CD8-positive, alpha-beta memory T cell (primary cell): ENCODE results near the gene IL20. TPM values are rescaled to one million over a fixed set of nuclear protein-coding genes. Genes with fewer than 3 reads are reported as not detected.

Experiments
- CTCF ChIA-PET: fragments of 350-600 bp; sonication (Branson Sonifier 250); formaldehyde crosslinking; loops from one replicate; lab custom pipeline; 2021; ENCODE audit warnings: antibody characterized with exemption; lab: Charles Lee
- POLR2A ChIA-PET: fragments of 350-600 bp; sonication (Branson Sonifier 250); formaldehyde crosslinking; loops from one replicate; lab custom pipeline; 2021; ENCODE audit warnings: antibody characterized with exemption; lab: Charles Lee
- DNase-seq, 5 donors: peaks; one replicate each; pipeline versions ENCODE4 v3.0.0 to v3.0.0-alpha.2; 2020 to 2022; ENCODE audit warnings: mixed read lengths in 1 of 5
- H3K27ac ChIP-seq: one replicate; pipeline ENCODE4 v1.7.0; 2013; ENCODE audit warnings: low read depth, mild to moderate bottlenecking, low read length, moderate library complexity
- H3K27me3 ChIP-seq: 2 replicates; pipeline ENCODE4 v1.7.0; 2013; ENCODE audit warnings: low read length, mild to moderate bottlenecking; ENCODE audit not compliant: insufficient read depth, poor library complexity, severe bottlenecking
- H3K36me3 ChIP-seq: 2 replicates; pipeline ENCODE4 v1.7.0; 2013; ENCODE audit warnings: mild to moderate bottlenecking, low read length, moderate library complexity; ENCODE audit not compliant: insufficient read depth
- H3K4me1 ChIP-seq: 2 replicates; pipeline ENCODE4 v1.7.0; 2013; ENCODE audit warnings: mild to moderate bottlenecking, low read length, moderate library complexity; ENCODE audit not compliant: insufficient read depth
- H3K4me3 ChIP-seq: 2 replicates; pipeline ENCODE4 v1.7.0; 2013; ENCODE audit warnings: mild to moderate bottlenecking, low read length
- H3K9me3 ChIP-seq: 2 replicates; pipeline ENCODE4 v1.7.0; 2013; ENCODE audit warnings: mild to moderate bottlenecking, low read length
- H3K27ac Mint-ChIP-seq, 8 donors: one replicate each; pipeline ENCODE4 v1.8.0; 2020 to 2021; ENCODE audit warnings: mixed read lengths in 8 of 8, mild to moderate bottlenecking in 6 of 8, inconsistent platforms in 3 of 8, moderate library complexity in 3 of 8
- H3K27me3 Mint-ChIP-seq, 2 donors: one replicate each; pipeline ENCODE4 v1.8.0; 2020 to 2021; ENCODE audit warnings: mixed read lengths in 2 of 2, mild to moderate bottlenecking in 1 of 2, moderate library complexity in 1 of 2
- H3K36me3 Mint-ChIP-seq, 3 donors: one replicate each; pipeline ENCODE4 v1.8.0; 2020 to 2021; ENCODE audit warnings: mixed read lengths in 3 of 3, inconsistent platforms in 1 of 3, mild to moderate bottlenecking in 1 of 3
- H3K4me1 Mint-ChIP-seq, 3 donors: one replicate each; pipeline ENCODE4 v1.8.0; 2020 to 2021; ENCODE audit warnings: mixed read lengths in 3 of 3, inconsistent platforms in 1 of 3, mild to moderate bottlenecking in 1 of 3
- H3K4me3 Mint-ChIP-seq, 7 donors: one replicate each; pipeline ENCODE4 v1.8.0; 2020 to 2021; ENCODE audit warnings: mixed read lengths in 7 of 7, mild to moderate bottlenecking in 6 of 7, moderate library complexity in 4 of 7, inconsistent platforms in 2 of 7
- H3K9me3 Mint-ChIP-seq, 5 donors: one replicate each; pipeline ENCODE4 v1.8.0; 2020 to 2022; ENCODE audit warnings: mixed read lengths in 5 of 5, mild to moderate bottlenecking in 3 of 5, moderate library complexity in 2 of 5, inconsistent platforms in 1 of 5
- polyA plus RNA-seq: library from polyadenylated mRNA; unstranded; fragments of 300-500 nt; fragmentation: Illumina TruSeq; gene quantifications from one replicate; pipeline ENCODE4 v1.2.3, GENCODE V29; 2021
- total RNA-seq, 2 experiments: library from RNA; stranded (reverse); gene quantifications; one replicate each; pipeline ENCODE4 v1.2.3, GENCODE V29; 2021

Gene IL20, protein sequence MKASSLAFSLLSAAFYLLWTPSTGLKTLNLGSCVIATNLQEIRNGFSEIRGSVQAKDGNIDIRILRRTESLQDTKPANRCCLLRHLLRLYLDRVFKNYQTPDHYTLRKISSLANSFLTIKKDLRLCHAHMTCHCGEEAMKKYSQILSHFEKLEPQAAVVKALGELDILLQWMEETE
- not detected for total RNA-seq
- polyA plus RNA-seq = not detected

DNA sequence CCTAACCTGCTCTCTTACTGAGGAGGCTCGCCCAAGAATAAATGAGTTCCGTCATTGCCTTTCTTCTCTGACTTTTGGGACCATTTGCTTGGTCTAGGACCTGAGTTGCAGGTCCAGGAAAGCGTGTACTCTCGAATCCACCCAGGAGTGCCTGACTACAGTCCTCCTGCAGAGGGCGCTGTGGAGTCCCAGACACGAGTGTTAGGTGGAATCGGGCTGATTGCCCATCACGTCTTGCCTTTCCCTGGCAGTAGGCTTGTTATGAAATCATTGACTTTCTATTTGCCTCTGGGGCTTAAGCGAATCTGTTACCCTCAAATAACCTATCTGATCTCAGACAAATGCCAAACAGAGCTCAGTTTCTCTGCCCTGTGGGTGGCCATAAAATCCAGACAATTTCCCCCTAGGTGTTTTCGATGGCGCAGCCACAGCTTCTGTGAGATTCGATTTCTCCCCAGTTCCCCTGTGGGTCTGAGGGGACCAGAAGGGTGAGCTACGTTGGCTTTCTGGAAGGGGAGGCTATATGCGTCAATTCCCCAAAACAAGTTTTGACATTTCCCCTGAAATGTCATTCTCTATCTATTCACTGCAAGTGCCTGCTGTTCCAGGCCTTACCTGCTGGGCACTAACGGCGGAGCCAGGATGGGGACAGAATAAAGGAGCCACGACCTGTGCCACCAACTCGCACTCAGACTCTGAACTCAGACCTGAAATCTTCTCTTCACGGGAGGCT, at the start of gene IL20:
Gene IL20 (plus strand): TSS at position 685 of the 733 bp plus-strand sequence. CDS start 230 bp downstream, outside the sequence.
- Histone ChIP-seq H3K27me3 (no peaks in the 10 kb centered on the region), H3K4me1 (no peaks in the 10 kb centered on the region), H3K27ac (no peak within 1 kb of the TSS), H3K9me3 (no peaks in the 10 kb centered on the region), H3K4me3 (no peak within 1 kb of the TSS), H3K36me3 (no peaks in the 10 kb centered on the region)
- Mint-ChIP-seq H3K9me3 (no peaks in the 10 kb centered on the region), H3K27ac (no peak within 1 kb of the TSS), H3K4me3 (no peak within 1 kb of the TSS), H3K4me1 (peaks cover 0 to 5% (median 2%) of the 10 kb centered on the region in 3 donors), H3K36me3 (peaks cover 0 to 4% (median 3%) of the 10 kb centered on the region in 3 donors), H3K27me3 (peaks cover 18 to 25% of the 10 kb centered on the region in 2 donors)
- ChIA-PET CTCF (interaction anchor here (0.7 to 3.6 kb wide), 17 partner anchors 9 to 131 kb away, joined by 3 to 18 read pairs (median 4); partner anchors contain the start of gene IL24), POLR2A (no interaction called here)
- peak; percentile 67 to 87 (median 79) for DNase-seq

DNA sequence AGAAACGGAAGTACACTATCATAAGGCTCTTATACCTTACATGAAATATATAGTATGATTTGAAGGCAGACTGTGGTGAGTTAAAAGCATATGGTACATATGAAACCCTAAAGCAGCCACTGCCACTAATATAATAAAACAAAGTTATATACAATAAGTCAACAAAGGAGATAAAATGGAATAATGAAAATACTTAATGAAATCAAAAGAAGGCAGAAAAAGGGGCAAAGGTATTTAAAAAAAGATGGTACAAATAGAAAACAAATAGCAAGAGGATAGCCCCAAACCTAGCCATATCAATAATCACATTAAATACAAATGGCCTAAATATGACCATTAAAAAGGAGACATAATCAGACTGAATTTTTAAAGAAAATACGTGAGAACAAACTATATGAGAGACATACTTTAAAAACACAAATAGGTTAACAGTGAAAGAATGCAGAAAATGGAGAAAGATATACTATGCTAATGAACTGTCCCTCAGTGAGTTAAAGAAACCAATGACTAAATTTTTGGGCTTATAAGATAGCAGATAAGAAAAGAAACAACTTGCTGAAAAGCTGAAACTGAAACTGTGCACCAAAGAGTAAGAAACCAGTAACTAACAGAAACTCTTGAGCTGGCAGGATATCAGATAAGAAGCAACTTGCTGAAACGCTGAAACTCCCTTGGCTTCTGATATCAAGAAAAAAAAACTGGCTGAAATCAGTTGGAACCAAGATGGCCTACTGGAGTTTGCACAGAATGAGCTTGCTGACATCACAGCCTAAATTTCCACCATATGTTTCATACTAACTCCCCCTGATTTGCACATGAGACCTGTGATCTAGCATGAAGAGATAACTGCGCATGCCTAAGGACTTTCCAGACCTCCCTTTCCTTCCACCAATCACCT, 48.8 kb upstream of the IL20 start:
- peaks cover 0 to 15% (median 0%) of the 10 kb centered on the region in 3 donors for H3K36me3 Mint-ChIP-seq
- H3K9me3 Mint-ChIP-seq = peaks cover 0 to 3% (median 2%) of the 10 kb centered on the region in 5 donors
- H3K4me3 Mint-ChIP-seq = peak overlapping the region in 6 of 7 donors; percentile 42 to 60 (median 54)
- Histone ChIP-seq H3K4me3 (no peak overlapping the region), H3K36me3 (no peaks in the 10 kb centered on the region), H3K27me3 (no peaks in the 10 kb centered on the region), H3K9me3 (no peaks in the 10 kb centered on the region), H3K4me1 (peaks cover 12% of the 10 kb centered on the region), H3K27ac (peak overlapping the region; percentile 22)
- H3K27ac Mint-ChIP-seq = peak overlapping the region; percentile 76 to 96 (median 86)
- ChIA-PET CTCF (interaction anchor here (0.9 to 2.7 kb wide), 12 partner anchors 7 to 165 kb away, joined by 3 to 13 read pairs (median 3); no protein-coding TSS in a partner anchor), POLR2A (interaction anchor here (0.7 to 1.0 kb wide), 2 partner anchors 13 to 75 kb away, joined by 3 to 4 read pairs; no protein-coding TSS in a partner anchor)
- no peaks in the 10 kb centered on the region for H3K27me3 Mint-ChIP-seq
- DNase-seq = peak in 2 of 5 donors; percentile 30 to 49
- peaks cover 19 to 28% (median 24%) of the 10 kb centered on the region in 3 donors for H3K4me1 Mint-ChIP-seq

DNA sequence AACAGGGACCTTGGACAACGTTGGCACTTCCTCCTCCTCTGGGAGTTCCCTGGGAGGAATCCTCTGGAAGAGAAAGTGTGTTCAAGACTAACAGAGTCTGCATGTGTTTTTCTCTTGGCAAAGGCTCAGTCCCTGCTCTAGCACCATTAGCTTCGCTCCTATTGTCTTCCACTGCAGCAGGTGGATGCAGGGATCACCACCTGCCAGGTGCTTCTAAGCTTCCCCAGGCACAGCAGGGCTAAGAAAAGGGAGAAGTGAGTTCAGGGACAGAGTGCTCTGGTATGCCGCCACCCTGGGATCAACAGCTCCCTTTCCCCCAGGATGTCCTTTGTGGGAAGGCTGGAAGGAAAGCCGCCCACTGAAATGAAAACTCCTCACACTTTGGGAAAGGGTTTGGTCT, 43.9 kb upstream of the IL20 start:
- peaks cover 17% of the 10 kb centered on the region for H3K4me1 ChIP-seq
- Mint-ChIP-seq H3K36me3 (no peaks in the 10 kb centered on the region), H3K4me3 (no peak overlapping the region), H3K27ac (no peak overlapping the region), H3K9me3 (no peaks in the 10 kb centered on the region), H3K27me3 (no peaks in the 10 kb centered on the region), H3K4me1 (peaks cover 17 to 21% (median 19%) of the 10 kb centered on the region in 3 donors)
- CTCF ChIA-PET = no interaction called here
- no peaks in the 10 kb centered on the region for H3K27me3 ChIP-seq
- H3K27ac ChIP-seq = no peak overlapping the region
- POLR2A ChIA-PET = no interaction called here
- H3K9me3 ChIP-seq = no peaks in the 10 kb centered on the region
- DNase-seq = no peak
- H3K36me3 ChIP-seq = no peaks in the 10 kb centered on the region
- H3K4me3 ChIP-seq = no peak overlapping the region

DNA sequence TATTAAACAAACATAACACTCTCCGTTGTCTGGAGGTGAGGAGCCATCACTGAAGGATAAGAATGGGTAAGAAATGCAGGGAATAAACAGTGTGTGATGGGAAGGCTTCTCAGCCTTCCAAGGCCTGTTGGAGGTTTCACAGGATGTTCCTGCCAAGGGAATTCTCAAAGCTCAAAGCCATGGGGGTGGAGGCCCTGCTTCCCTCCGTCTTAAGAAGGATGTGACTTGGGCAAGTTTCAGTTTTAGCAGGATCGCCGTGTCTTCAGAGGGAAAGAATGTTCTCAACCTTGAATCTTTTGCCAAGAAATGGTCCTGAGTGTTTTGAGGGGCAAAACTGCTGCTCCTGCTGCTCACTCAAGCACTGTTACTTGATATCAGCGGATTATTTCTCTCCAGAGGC, 41.7 kb upstream of the IL20 start:
- no peaks in the 10 kb centered on the region for H3K36me3 ChIP-seq
- Mint-ChIP-seq H3K4me1 (peaks cover 17 to 22% (median 18%) of the 10 kb centered on the region in 3 donors), H3K36me3 (no peaks in the 10 kb centered on the region), H3K27me3 (no peaks in the 10 kb centered on the region), H3K27ac (no peak overlapping the region), H3K4me3 (no peak overlapping the region), H3K9me3 (no peaks in the 10 kb centered on the region)
- no peak for DNase-seq
- H3K27me3 ChIP-seq = no peaks in the 10 kb centered on the region
- no peak overlapping the region for H3K4me3 ChIP-seq
- no peak overlapping the region for H3K27ac ChIP-seq
- peaks cover 13% of the 10 kb centered on the region for H3K4me1 ChIP-seq
- H3K9me3 ChIP-seq = no peaks in the 10 kb centered on the region
- CTCF ChIA-PET = no interaction called here
- POLR2A ChIA-PET = no interaction called here

DNA sequence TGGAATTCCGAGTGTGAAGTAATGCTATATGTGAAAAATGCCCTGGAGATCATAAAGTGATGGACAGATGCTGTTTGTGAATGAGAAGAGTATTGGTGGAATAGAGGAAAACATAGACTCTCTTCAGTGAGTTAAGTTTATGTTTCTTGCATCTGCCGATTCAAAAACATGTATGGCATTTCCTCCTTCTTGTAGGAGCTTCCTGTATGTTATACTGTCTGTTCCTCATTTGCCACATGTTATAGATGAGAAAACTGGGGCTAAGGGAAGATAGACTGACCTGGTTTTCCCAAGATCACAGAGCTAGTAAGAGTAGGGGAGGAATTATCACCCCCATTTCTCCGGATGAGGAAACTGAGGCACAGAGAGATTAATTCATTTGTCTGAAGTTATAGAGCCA, 41.1 kb upstream of the IL20 start:
- H3K36me3 ChIP-seq = no peaks in the 10 kb centered on the region
- peaks cover 23 to 28% (median 24%) of the 10 kb centered on the region in 3 donors for H3K4me1 Mint-ChIP-seq
- no peaks in the 10 kb centered on the region for H3K27me3 Mint-ChIP-seq
- peaks cover 19% of the 10 kb centered on the region for H3K4me1 ChIP-seq
- H3K4me3 ChIP-seq = no peak overlapping the region
- no peak overlapping the region for H3K27ac ChIP-seq
- H3K27ac Mint-ChIP-seq = peak overlapping the region in 2 of 8 donors; percentile 2 to 6
- ChIA-PET CTCF (interaction anchor here (0.8 kb wide), 1 partner anchor 11 kb away, joined by 4 read pairs; no protein-coding TSS in a partner anchor), POLR2A (no interaction called here)
- no peaks in the 10 kb centered on the region for H3K27me3 ChIP-seq
- no peak for DNase-seq
- no peak overlapping the region for H3K4me3 Mint-ChIP-seq
- H3K36me3 Mint-ChIP-seq = no peaks in the 10 kb centered on the region
- H3K9me3 Mint-ChIP-seq = no peaks in the 10 kb centered on the region
- no peaks in the 10 kb centered on the region for H3K9me3 ChIP-seq

DNA sequence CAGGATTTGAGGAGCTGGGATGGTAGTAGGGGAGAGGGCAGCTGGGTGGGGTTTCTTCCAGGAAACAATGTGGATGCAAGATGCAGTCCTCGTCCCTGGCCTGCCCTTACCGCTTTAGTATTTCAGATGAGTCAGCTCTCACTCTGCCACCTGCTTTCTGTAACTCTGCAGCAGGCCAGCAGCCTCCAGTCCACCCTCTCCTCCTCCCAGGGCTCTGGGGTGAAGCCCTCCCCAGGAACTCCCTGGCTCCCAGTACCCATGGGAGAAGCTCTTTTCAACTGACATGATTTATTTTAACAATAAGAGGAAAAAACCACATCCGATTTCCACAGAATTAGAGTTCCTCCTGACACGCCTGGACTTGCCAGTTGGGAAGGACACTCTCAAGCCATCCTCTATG, 39.0 kb upstream of the IL20 start:
- ChIA-PET POLR2A (no interaction called here), CTCF (interaction anchor here (0.5 to 0.9 kb wide), 3 partner anchors 15 to 93 kb away, joined by 3 read pairs; no protein-coding TSS in a partner anchor)
- no peak overlapping the region for H3K4me3 Mint-ChIP-seq
- Histone ChIP-seq H3K27me3 (no peaks in the 10 kb centered on the region), H3K9me3 (no peaks in the 10 kb centered on the region), H3K36me3 (no peaks in the 10 kb centered on the region), H3K4me3 (no peak overlapping the region), H3K27ac (no peak overlapping the region), H3K4me1 (peaks cover 28% of the 10 kb centered on the region)
- H3K27me3 Mint-ChIP-seq = no peaks in the 10 kb centered on the region
- no peaks in the 10 kb centered on the region for H3K36me3 Mint-ChIP-seq
- DNase-seq = no peak
- H3K9me3 Mint-ChIP-seq = no peaks in the 10 kb centered on the region
- H3K4me1 Mint-ChIP-seq = peaks cover 37 to 44% (median 41%) of the 10 kb centered on the region in 3 donors
- H3K27ac Mint-ChIP-seq = peak overlapping the region in 2 of 8 donors; percentile 55 to 72

DNA sequence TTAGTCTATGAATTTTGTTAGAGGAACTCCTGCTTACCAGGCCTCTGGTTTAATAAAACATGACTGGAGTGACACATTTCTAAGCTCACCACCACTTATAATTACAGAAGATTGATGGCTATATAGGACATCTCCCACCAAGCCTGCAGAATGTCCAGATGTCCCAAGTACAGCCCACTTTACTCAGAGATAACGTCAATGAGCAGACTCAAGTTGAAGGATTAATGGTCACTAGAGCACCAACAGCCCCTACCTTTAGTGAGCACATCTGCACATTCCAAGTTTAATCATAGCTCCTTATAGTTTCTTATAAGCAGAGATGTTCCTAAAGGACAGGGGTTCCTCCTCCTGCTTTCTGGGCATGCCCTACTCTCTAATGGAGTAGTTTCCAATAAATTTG, 37.4 kb upstream of the IL20 start:
- H3K9me3 ChIP-seq = no peaks in the 10 kb centered on the region
- H3K4me1 ChIP-seq = peaks cover 33% of the 10 kb centered on the region
- no peak for DNase-seq
- H3K4me3 ChIP-seq = no peak overlapping the region
- no peaks in the 10 kb centered on the region for H3K36me3 Mint-ChIP-seq
- no peak overlapping the region for H3K27ac ChIP-seq
- H3K27ac Mint-ChIP-seq = peak overlapping the region in 2 of 8 donors; percentile 18 to 59
- no peaks in the 10 kb centered on the region for H3K36me3 ChIP-seq
- no peaks in the 10 kb centered on the region for H3K9me3 Mint-ChIP-seq
- peaks cover 47 to 56% (median 55%) of the 10 kb centered on the region in 3 donors for H3K4me1 Mint-ChIP-seq
- H3K27me3 ChIP-seq = no peaks in the 10 kb centered on the region
- POLR2A ChIA-PET = no interaction called here
- no peak overlapping the region for H3K4me3 Mint-ChIP-seq
- CTCF ChIA-PET = interaction anchor here (1.4 to 1.9 kb wide), 4 partner anchors 21 to 154 kb away, joined by 3 to 5 read pairs (median 4); no protein-coding TSS in a partner anchor
- H3K27me3 Mint-ChIP-seq = no peaks in the 10 kb centered on the region
